NCI-H69 (cell line): Measurements from ENCODE around the gene NCOA4.
"Not testable (repeated sequence)": the region's sequence is repeated elsewhere in the genome, so short reads cannot be mapped to it uniquely, and the experiment has no call there.

Experiments used
- DNase-seq: peaks from one replicate; lab custom pipeline; 2025; lab: John Stamatoyannopoulos, UW

NCOA4 gene

DNA sequence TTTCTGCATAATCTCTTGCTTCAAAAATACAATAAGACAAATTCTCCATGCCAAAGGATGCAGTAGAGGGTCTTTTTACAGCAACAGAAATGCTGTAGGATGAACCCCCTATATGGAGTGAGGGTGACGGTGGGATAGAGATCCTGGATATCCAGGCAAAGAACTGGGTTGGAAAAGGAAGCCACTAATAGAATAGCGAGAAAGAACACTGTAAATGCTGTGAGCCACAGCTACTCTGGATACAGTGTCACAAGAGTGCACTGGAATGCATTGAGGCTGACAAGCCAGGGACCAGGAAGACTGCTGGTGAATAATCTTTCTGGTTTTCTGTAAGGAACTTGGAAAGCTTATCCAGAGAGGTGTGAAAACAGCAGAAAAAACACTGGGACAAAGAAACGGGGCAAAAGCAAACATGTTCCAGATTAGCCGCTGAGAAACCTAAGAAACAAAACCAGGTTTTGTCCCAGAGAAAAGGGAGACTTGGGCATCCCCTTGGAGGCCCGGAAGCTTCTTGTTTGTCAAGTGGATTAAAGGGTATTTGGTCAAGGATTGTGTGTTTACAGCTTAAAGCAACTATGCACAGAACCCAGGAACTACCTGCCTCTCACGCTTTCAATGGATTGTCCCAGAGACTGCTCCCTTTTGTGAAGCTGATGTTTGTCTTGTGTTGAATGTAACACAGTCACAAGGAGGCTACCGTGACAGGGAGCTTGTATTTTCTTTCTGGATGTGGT, 21.8 kb upstream of the NCOA4 start:
- DNase-seq = no peak

GRCh38 chr10:46050941-46051623, 20.7 kb upstream of the NCOA4 start:
- DNase-seq = no peak

DNA sequence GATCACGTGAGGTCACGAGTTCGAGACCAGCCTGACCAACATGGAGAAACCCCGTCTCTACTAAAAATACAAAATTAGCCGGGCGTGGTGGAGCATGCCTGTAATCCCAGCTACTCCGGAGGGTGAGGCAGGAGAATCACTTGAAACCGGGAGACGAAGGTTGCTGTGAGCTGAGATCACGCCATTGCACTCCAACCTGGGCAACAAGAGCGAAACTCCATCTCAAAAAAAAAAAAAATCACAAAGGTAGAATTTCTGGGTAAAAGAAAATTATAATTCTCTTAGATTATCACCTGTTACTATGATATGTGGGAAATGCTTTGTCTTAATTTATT, 19.0 kb upstream of the NCOA4 start:
- DNase-seq = not testable (repeated sequence)

DNA sequence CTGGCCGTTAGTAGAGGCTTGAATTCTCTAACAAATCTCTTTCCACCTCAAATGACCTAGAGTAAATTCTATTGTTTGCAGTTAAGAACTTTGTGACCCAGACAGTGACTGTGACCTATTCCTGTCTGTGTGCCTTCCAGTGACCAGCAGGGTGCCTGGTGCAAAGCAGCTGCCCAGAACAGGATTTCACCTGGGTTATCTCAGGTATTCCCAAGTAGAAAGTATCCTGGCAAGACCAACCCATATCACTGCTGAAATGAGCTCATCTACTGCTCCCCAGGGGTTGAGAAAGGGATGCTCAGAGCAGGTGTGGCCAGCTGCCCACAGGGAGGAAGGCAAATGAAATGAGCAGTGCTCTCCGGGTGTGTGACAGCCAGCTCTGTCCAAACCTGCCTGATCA, 17.7 kb upstream of the NCOA4 start:
- DNase-seq = peak; percentile 39

- no peak for DNase-seq
Observed at GRCh38 chr10:46046261-46046660, 15.8 kb upstream of the NCOA4 start, which contains the start of gene MSMB. MSMB (minus strand) TSS chr10:46046269; CDS start chr10:46046237, 32 bp downstream.

DNA sequence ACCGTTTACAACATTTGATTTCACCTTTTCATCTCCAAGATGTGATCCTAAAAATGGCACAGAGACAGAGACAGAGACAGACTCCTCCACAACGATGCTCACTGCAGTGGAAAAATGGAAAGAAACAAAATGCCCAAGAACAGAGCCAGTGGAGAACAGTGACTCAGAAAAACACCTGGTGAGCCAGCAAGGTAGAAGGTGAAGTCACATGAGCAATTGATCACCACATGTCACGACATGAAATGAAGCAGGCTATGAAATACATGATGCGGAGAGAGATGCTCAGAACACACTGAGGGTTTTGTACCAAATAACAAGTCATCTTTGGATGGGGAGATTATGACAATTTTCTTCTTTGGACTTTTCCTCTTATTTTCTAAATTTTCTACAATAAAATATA, 12.1 kb upstream of the NCOA4 start:
- no peak for DNase-seq

GRCh38 chr10:46040004-46040403, 9.6 kb upstream of the NCOA4 start:
- DNase-seq = no peak

GRCh38 chr10:46037107-46037825, 6.8 kb upstream of the NCOA4 start:
- DNase-seq = no peak

- DNase-seq = no peak
Observed at GRCh38 chr10:46035923-46036849, 5.8 kb upstream of the NCOA4 start.

GRCh38 chr10:46033602-46034011, 3.2 kb upstream of the NCOA4 start:
- no peak for DNase-seq

GRCh38 chr10:46031648-46032532, 1.5 kb upstream of the NCOA4 start:
- DNase-seq = no peak

DNA sequence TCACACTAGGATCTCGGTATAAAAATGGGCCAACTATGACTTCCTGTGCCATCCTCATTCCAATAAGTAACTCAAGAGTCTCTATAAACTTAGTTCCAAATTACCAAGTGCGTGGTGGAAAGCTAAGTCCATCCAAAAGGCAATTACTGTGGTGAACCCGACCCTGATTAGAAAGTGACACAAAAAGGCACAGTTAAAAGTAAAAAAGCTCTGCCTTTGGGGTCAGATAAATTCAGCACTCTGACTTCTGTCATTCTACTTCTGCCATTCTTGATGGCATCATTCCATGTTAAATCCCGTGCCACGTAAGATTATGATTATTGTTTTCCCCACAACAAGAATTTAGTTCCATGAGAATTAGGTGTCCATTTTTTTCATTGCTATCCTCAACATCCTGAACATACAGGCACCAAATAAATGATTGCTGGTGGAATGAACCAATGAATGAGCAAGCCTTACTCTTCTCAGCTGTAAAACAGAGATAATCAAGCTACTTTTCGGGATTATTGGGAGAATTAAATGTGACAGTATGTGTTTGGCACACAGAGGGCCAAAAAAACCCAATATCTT, 877 bp downstream of the NCOA4 start:
- DNase-seq = no peak

- peak; percentile 58 for DNase-seq
Observed at GRCh38 chr10:46028584-46029460, 1.6 kb downstream of the NCOA4 start.

DNA sequence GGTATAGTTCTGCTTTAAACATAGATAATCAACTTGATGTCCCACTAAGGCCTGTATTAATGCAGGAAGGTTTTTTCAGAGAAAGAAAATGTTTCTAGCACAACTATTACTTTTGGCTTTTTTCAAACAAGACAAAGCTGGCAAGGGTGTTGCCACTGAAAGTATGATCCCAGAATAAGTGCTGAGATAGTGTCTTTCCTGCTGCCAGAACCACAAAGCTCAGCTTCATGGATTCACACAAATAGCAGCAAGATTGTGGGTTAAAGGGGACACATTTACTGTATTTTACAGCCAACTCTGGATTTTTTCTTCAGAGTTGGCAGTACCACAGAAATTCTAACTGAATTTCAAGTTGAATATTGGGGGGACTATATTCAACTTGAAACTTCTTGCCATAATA, 4.3 kb downstream of the NCOA4 start:
- no peak for DNase-seq

- no peak for DNase-seq
Observed at GRCh38 chr10:46025406-46025805, 5.0 kb downstream of the NCOA4 start.

DNA sequence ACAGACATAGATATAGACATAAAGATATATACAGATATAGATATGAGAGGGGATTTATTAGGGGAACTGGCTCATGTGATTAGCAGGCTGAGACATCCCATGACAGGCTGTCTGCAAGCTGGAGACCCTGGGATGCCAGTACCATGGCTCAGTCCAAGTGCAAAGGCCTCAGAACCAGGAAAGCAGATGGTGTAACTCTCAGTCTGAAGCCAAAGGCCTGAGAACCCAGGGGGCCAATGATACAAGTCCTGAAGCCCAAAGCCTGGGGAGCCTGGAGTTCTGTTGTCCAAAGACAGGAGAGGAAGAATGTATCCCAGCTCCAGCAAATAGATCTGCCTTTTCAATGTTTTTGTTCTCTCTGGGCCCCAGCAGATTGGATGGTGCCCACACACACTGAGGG, 5.5 kb downstream of the NCOA4 start:
- no peak for DNase-seq

- no peak for DNase-seq
Observed at GRCh38 chr10:46022978-46023702, 7.3 kb downstream of the NCOA4 start.

DNA sequence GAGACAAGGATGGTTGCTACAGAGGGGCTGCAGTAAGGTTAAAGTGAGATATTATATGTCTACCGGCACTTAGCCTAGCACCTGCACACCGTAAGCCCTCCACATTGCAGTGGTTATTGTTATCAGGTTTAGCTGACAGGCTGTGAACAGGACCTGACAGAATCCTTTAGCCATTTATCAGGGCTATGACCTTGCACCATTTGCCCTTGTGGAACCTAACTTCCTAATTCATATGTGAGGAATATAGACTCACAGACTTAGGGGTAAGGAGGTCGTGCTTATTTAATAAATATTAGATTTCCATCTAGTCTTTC, 10.1 kb downstream of the NCOA4 start:
- DNase-seq = no peak
